ENCODE data around the gene TLE6. TPM values are rescaled to one million over a fixed set of nuclear protein-coding genes. Genes with fewer than 3 reads are reported as not detected.

Gene TLE6
- total and polyA plus RNA-seq, 2 donors (not counting 3 experiments of a cell fraction or from before 2014, with no cell fraction given) = 1.6 to 1.9 TPM

GRCh38 chr19:3025549-3025886, 48.2 kb downstream of the TLE6 start:
- H4K20me1 ChIP-seq (replicated peaks; ENCODE audit: control insufficient read depth, extremely low read depth, insufficient read depth, low read length) = no peaks in the 10 kb centered on the region
- TF ChIP-seq POLR2A (IDR thresholded peaks at IDR 0.05; ENCODE audit: low read depth, low read length) (no peak), CTCF (IDR thresholded peaks at IDR 0.05; ENCODE audit: extremely low read depth in 1 of 2, insufficient read depth in 1 of 2, low read depth in 1 of 2, low read length in 2 of 2) (no peak), EZH2 (IDR thresholded peaks at IDR 0.05; ENCODE audit: borderline replicate concordance, low read depth, low read length, severe bottlenecking) (no peak), POLR2AphosphoS5 (IDR thresholded peaks at IDR 0.05; ENCODE audit: insufficient read depth, low read depth, low read length) (no peak)
- DNase-seq (ENCODE audit: low read depth, low spot score) = no peak
- H3K9me1 ChIP-seq (replicated peaks; ENCODE audit: control insufficient read depth, extremely low read depth, insufficient read depth, low read length) = no peaks in the 10 kb centered on the region
- H3K27ac ChIP-seq (ENCODE audit: insufficient read depth, low read depth, low read length) = no peak overlapping the region
- H3K4me2 ChIP-seq (ENCODE audit: insufficient read depth, low read length) = no peak overlapping the region
- ChIA-PET POLR2A (no interaction called here), CTCF (interaction anchor here (0.7 to 1.5 kb wide), 2 partner anchors 79 to 280 kb away, joined by 3 to 5 read pairs; no protein-coding TSS in a partner anchor)
- intact Hi-C loops (cut with micrococcal nuclease) = no loop called here
- BruUV-seq (replicated peaks) = no TSS peak
- no peak overlapping the region for H2AFZ ChIP-seq (ENCODE audit: low read depth, low read length)
- H3K27me3 ChIP-seq (ENCODE audit: control insufficient read depth in 2 of 2, insufficient read depth in 2 of 2, low read length in 2 of 2) = peaks cover 1 to 4% of the 10 kb centered on the region in 2 experiments
- no peaks in the 10 kb centered on the region for H3K9me3 ChIP-seq (replicated peaks; ENCODE audit: control insufficient read depth, insufficient read depth, low read length)
- no peak for FAIRE-seq
- no peak overlapping the region for H3K9ac ChIP-seq (replicated peaks; ENCODE audit: extremely low read depth, insufficient read depth, low read length)
- peaks cover 2% of the 10 kb centered on the region for H3K4me1 ChIP-seq (ENCODE audit: control insufficient read depth, extremely low read depth, insufficient read depth, low read length)
- dilution Hi-C loops (cut with MboI; ENCODE audit: extremely low pct_ligation_motif_present, low sequenced_read_pairs) = no loop called here
- no peaks in the 10 kb centered on the region for H3K79me2 ChIP-seq (ENCODE audit: control insufficient read depth, insufficient read depth, low read length)
- H3K36me3 ChIP-seq (ENCODE audit: control insufficient read depth in 2 of 2, extremely low read depth in 1 of 2, insufficient read depth in 2 of 2, low read length in 2 of 2) = no peaks in the 10 kb centered on the region
- no peak overlapping the region for H3K4me3 ChIP-seq (replicated peaks in 1 of 3; ENCODE audit: insufficient read depth in 1 of 3, low read depth in 1 of 3, low read length in 3 of 3)

- Histone ChIP-seq H4K20me1 (replicated peaks; ENCODE audit: control insufficient read depth, extremely low read depth, insufficient read depth, low read length) (no peaks in the 10 kb centered on the region), H3K79me2 (ENCODE audit: control insufficient read depth, insufficient read depth, low read length) (no peaks in the 10 kb centered on the region), H3K27me3 (ENCODE audit: control insufficient read depth in 2 of 2, insufficient read depth in 2 of 2, low read length in 2 of 2) (peaks cover 1 to 8% of the 10 kb centered on the region in 2 experiments), H3K4me3 (replicated peaks in 1 of 3; ENCODE audit: insufficient read depth in 1 of 3, low read depth in 1 of 3, low read length in 3 of 3) (no peak overlapping the region), H3K9me1 (replicated peaks; ENCODE audit: control insufficient read depth, extremely low read depth, insufficient read depth, low read length) (no peaks in the 10 kb centered on the region), H3K9me3 (replicated peaks; ENCODE audit: control insufficient read depth, insufficient read depth, low read length) (no peaks in the 10 kb centered on the region), H3K4me2 (ENCODE audit: insufficient read depth, low read length) (no peak overlapping the region), H2AFZ (ENCODE audit: low read depth, low read length) (no peak overlapping the region), H3K4me1 (ENCODE audit: control insufficient read depth, extremely low read depth, insufficient read depth, low read length) (peaks cover 2% of the 10 kb centered on the region), H3K9ac (replicated peaks; ENCODE audit: extremely low read depth, insufficient read depth, low read length) (no peak overlapping the region), H3K27ac (ENCODE audit: insufficient read depth, low read depth, low read length) (no peak overlapping the region), H3K36me3 (ENCODE audit: control insufficient read depth in 2 of 2, extremely low read depth in 1 of 2, insufficient read depth in 2 of 2, low read length in 2 of 2) (no peaks in the 10 kb centered on the region)
- DNase-seq (ENCODE audit: low read depth, low spot score) (no peak), FAIRE-seq (peak; percentile 24)
- ChIA-PET CTCF (interaction anchor here (1.7 to 3.2 kb wide), 3 partner anchors 9 to 64 kb away, joined by 5 to 11 read pairs (median 8); no protein-coding TSS in a partner anchor), POLR2A (no interaction called here)
- dilution Hi-C loops (cut with MboI; ENCODE audit: extremely low pct_ligation_motif_present, low sequenced_read_pairs) (no loop called here), intact Hi-C loops (cut with micrococcal nuclease) (no loop called here)
- no TSS peak for BruUV-seq (replicated peaks)
- no peak for TF ChIP-seq CTCF (IDR thresholded peaks at IDR 0.05; ENCODE audit: extremely low read depth in 1 of 2, insufficient read depth in 1 of 2, low read depth in 1 of 2, low read length in 2 of 2)
- no peak for TF ChIP-seq POLR2A (IDR thresholded peaks at IDR 0.05; ENCODE audit: low read depth, low read length)
- no peak for TF ChIP-seq POLR2AphosphoS5 (IDR thresholded peaks at IDR 0.05; ENCODE audit: insufficient read depth, low read depth, low read length)
- TF ChIP-seq FOS (IDR thresholded peaks at IDR 0.05; ENCODE audit: borderline replicate concordance, insufficient read depth, low read length) = no peak
- no peak for TF ChIP-seq MAX (IDR thresholded peaks at IDR 0.05; ENCODE audit: insufficient read depth, insufficient read length)
- no peak for TF ChIP-seq GATA2 (IDR thresholded peaks at IDR 0.05; ENCODE audit: insufficient read depth, insufficient read length, low read depth, low read length)
- no peak for TF ChIP-seq EZH2 (IDR thresholded peaks at IDR 0.05; ENCODE audit: borderline replicate concordance, low read depth, low read length, severe bottlenecking)
- TF ChIP-seq JUN (IDR thresholded peaks at IDR 0.05; ENCODE audit: borderline replicate concordance, insufficient read depth, insufficient read length, low read depth) = no peak
- TF ChIP-seq MYC (IDR thresholded peaks at IDR 0.05; ENCODE audit: low read depth, low read length) = no peak
These were observed 49.4 kb downstream of the TLE6 start for GRCh38 chr19:3026768-3027167.

Data from endothelial cell of umbilical vein (primary cell).